DND-41 (cell line): ENCODE results near the gene AATF.

Experiments
- ATAC-seq: fragments of 200-7000 bp; cut with Tn5 transposase; 3 replicates; pipeline ENCODE4 v1.9.1; 2021; ENCODE audit warnings: low read depth; ENCODE audit not compliant: insufficient read depth
- DNase-seq: peaks from one replicate; pipeline ENCODE4 v3.0.0-alpha.2; 2020
- H2AFZ ChIP-seq: 2 replicates; pipeline ENCODE4 v1.6.0; 2012; ENCODE audit warnings: low read depth, low read length
- H3K27ac ChIP-seq: 2 replicates; pipeline ENCODE4 v1.5.1; 2012; ENCODE audit warnings: low read length, inconsistent platforms
- H3K27me3 ChIP-seq: fragments of 200-600 bp; sonication (generic); 2 replicates; pipeline ENCODE4 v1.6.0; 2012; ENCODE audit warnings: low read length, mild to moderate bottlenecking, inconsistent platforms; ENCODE audit not compliant: insufficient read depth, poor library complexity
- H3K36me3 ChIP-seq: 2 replicates; pipeline ENCODE4 v1.5.1; 2012; ENCODE audit warnings: low read length, inconsistent platforms; ENCODE audit not compliant: insufficient read depth
- H3K4me1 ChIP-seq: 2 replicates; pipeline ENCODE4 v1.5.1; 2012; ENCODE audit warnings: mild to moderate bottlenecking, low read length; ENCODE audit not compliant: insufficient read depth
- H3K4me2 ChIP-seq: 2 replicates; pipeline ENCODE4 v1.6.0; 2012; ENCODE audit warnings: mild to moderate bottlenecking, moderate library complexity, low read length, inconsistent platforms; ENCODE audit not compliant: insufficient read depth
- H3K4me3 ChIP-seq, 2 experiments: fragments of 200-600 bp in 1 of 2; shearing (Covaris generic) in 1 of 2; 2 replicates each; pipeline ENCODE4 v1.5.1; 2012 to 2016; ENCODE audit warnings: inconsistent platforms in 2 of 2, low read length in 2 of 2, mild to moderate bottlenecking in 2 of 2, low read depth in 1 of 2, moderate library complexity in 1 of 2
- H3K79me2 ChIP-seq: 2 replicates; pipeline ENCODE4 v1.6.0; 2012; ENCODE audit warnings: low read length, inconsistent platforms; ENCODE audit not compliant: insufficient read depth
- H3K9ac ChIP-seq: 2 replicates; pipeline ENCODE4 v1.6.0; 2012; ENCODE audit warnings: low read depth, mild to moderate bottlenecking, inconsistent platforms, low read length, moderate library complexity
- H3K9me3 ChIP-seq: 2 replicates; pipeline ENCODE4 v1.5.1; 2012; ENCODE audit warnings: low read length, moderate library complexity, mild to moderate bottlenecking, inconsistent platforms; ENCODE audit not compliant: insufficient read depth, severe bottlenecking
- H4K20me1 ChIP-seq: 2 replicates; pipeline ENCODE4 v1.6.0; 2012; ENCODE audit warnings: low read length; ENCODE audit not compliant: insufficient read depth
- EZH2 ChIP-seq: IDR thresholded peaks from 3 replicates; pipeline ENCODE4 v1.6.1; 2012; ENCODE audit warnings: borderline replicate concordance, low read depth, mild to moderate bottlenecking, moderate library complexity, low read length, inconsistent platforms; ENCODE audit not compliant: severe bottlenecking
- TF ChIP-seq, protein P1 (sequence below): IDR thresholded peaks from 2 replicates; pipeline ENCODE4 v1.5.1; 2012; ENCODE audit warnings: borderline replicate concordance, low read length, moderate library complexity, mild to moderate bottlenecking; ENCODE audit not compliant: poor library complexity, severe bottlenecking; ENCODE audit errors: extremely low read depth

The AATF gene

DNA sequence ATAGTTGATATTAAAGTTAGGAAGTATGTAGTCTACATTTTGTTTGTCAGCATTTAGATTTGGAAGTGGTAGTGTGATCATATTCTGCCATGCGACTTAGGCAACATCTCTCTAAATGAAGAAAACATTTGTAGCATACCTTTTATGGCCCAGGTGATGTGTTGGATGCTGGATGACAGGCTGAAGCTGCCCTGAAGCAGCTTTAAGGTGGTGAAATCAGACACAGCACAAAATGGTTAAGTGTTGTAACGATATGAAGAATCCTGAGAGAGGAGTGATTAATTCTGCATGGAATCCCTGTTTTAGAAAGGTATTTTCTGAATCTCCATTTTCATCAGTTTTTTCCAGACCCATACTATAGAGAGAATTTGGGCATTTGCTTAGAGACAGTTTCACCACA, 28.3 kb downstream of the AATF start:
- no peak overlapping the region for H3K4me2 ChIP-seq
- no peaks in the 10 kb centered on the region for H3K4me1 ChIP-seq
- no peaks in the 10 kb centered on the region for H3K9me3 ChIP-seq
- H3K27ac ChIP-seq: no peak overlapping the region
- TF ChIP-seq, protein P1, sequence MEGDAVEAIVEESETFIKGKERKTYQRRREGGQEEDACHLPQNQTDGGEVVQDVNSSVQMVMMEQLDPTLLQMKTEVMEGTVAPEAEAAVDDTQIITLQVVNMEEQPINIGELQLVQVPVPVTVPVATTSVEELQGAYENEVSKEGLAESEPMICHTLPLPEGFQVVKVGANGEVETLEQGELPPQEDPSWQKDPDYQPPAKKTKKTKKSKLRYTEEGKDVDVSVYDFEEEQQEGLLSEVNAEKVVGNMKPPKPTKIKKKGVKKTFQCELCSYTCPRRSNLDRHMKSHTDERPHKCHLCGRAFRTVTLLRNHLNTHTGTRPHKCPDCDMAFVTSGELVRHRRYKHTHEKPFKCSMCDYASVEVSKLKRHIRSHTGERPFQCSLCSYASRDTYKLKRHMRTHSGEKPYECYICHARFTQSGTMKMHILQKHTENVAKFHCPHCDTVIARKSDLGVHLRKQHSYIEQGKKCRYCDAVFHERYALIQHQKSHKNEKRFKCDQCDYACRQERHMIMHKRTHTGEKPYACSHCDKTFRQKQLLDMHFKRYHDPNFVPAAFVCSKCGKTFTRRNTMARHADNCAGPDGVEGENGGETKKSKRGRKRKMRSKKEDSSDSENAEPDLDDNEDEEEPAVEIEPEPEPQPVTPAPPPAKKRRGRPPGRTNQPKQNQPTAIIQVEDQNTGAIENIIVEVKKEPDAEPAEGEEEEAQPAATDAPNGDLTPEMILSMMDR: no peak
- TF ChIP-seq EZH2: no peak
- peaks cover 9% of the 10 kb centered on the region; the same call in 1 of the 2 replicates for H3K36me3 ChIP-seq
- DNase-seq (no peak), ATAC-seq (no peak)
- H3K27me3 ChIP-seq: no peaks in the 10 kb centered on the region
- no peak overlapping the region for H3K9ac ChIP-seq
- peaks cover 93% of the 10 kb centered on the region for H3K79me2 ChIP-seq
- no peak overlapping the region for H2AFZ ChIP-seq
- no peak overlapping the region for H3K4me3 ChIP-seq
- H4K20me1 ChIP-seq: peaks cover 18% of the 10 kb centered on the region; the same call in 1 of the 2 replicates

DNA sequence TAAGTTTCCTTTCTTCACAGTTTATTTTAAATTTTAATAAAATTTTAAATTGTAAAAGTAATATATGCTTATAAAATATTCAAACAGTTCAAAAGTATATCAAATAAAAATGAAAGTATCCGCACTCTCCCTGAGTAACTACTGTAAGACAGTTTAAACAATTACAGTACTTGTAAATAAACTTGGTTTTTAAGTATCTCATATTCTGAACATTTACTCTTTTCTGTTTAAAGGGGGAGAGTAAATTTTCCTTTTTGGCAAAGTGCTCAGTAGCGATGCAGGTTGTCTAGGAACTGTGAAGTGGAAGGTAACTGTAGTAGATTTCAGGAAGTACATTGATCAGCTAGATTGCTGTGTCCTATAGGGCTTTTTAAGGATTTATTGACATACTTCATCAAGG, 28.8 kb downstream of the AATF start:
- Histone ChIP-seq H3K79me2 (peaks cover 94% of the 10 kb centered on the region), H3K9ac (no peak overlapping the region), H2AFZ (no peak overlapping the region), H3K4me3 (no peak overlapping the region), H3K4me2 (no peak overlapping the region), H3K27ac (no peak overlapping the region), H3K27me3 (no peaks in the 10 kb centered on the region), H4K20me1 (peaks cover 18% of the 10 kb centered on the region; the same call in 1 of the 2 replicates), H3K9me3 (no peaks in the 10 kb centered on the region), H3K36me3 (peaks cover 12% of the 10 kb centered on the region; the same call in 1 of the 2 replicates), H3K4me1 (no peaks in the 10 kb centered on the region)
- no peak for ATAC-seq
- TF ChIP-seq, protein P1: no peak
- TF ChIP-seq EZH2: no peak
- no peak for DNase-seq

DNA sequence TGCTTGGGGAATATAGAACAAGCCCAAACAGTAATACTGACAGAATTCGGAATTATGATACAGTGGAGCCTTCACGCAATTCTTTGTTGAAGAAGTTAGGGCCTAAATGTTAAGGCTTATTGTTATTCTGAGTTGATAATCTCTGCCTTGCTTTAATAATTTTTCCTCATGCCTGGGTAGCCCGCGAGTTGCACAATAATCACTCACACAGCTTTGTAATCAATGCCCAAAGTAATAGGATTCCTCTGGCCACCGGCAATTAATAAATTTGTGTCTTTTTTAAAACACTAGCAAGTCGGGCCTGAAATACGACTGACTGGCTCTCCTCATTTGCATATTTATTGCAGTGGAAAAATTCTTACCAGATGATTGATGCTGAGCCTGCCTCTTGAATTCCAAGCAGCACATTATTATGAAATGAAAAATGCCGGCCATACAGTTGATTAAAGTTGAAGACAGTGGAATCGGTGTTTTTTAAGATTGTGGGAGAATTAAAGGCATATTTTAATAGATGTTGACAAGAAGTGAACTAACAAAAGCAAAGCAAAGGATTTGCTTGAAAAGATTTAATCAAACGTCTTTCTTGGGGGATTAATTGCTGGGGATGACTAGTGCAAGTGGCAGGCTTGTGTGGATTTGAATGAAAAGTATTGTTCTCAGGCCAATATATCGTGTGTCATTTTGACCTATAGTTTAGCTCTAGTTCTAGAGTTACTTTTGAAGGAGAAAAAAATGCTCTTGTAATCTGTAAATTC, 30.2 kb downstream of the AATF start:
- Histone ChIP-seq H2AFZ (no peak overlapping the region), H3K4me2 (no peak overlapping the region), H3K4me3 (no peak overlapping the region), H3K9ac (no peak overlapping the region), H3K9me3 (no peaks in the 10 kb centered on the region), H3K27ac (no peak overlapping the region), H3K4me1 (no peaks in the 10 kb centered on the region), H3K36me3 (peaks cover 19% of the 10 kb centered on the region), H4K20me1 (peaks cover 13% of the 10 kb centered on the region; the same call in 1 of the 2 replicates), H3K79me2 (peaks cover 94% of the 10 kb centered on the region), H3K27me3 (no peaks in the 10 kb centered on the region)
- no peak for ATAC-seq
- TF ChIP-seq, protein P1: no peak
- TF ChIP-seq EZH2: no peak
- no peak for DNase-seq
